ENCODE data around the gene PRKN. TPM values are rescaled to one million over a fixed set of nuclear protein-coding genes. Genes with fewer than 3 reads are reported as not detected.

The PRKN gene
- total and polyA plus RNA-seq, 2 experiments from 2014 or later = 11.7 to 28.1 TPM

DNA sequence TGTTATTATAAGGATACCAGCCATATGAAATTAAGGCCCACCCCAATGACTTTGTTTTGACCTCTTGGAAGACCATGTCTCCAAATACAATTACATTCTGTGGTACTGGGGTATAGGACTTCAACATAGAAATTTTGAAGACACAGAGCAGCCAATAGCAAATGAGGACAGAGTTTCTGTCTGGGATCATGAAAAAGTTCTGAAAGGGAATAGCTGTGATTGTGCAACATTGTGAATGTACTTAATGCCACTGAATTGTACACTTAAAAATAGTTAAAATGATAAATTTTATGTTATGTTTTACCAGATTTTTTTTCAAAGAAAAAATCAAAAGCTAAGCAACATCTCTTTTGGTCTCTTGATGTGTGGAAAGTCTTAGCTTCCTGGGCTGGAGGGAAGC lies 1426.7 kb downstream of the PRKN start:
- no peak overlapping the region for H3K4me3 ChIP-seq
- no peaks in the 10 kb centered on the region for H3K36me3 ChIP-seq
- peak in 1 of 2 donors; percentile 46 for DNase-seq (ENCODE audit: low read depth in 1 of 2, low spot score in 1 of 2)
- H3K9me3 ChIP-seq (ENCODE audit: low read depth) = no peaks in the 10 kb centered on the region
- TF ChIP-seq, protein P1, sequence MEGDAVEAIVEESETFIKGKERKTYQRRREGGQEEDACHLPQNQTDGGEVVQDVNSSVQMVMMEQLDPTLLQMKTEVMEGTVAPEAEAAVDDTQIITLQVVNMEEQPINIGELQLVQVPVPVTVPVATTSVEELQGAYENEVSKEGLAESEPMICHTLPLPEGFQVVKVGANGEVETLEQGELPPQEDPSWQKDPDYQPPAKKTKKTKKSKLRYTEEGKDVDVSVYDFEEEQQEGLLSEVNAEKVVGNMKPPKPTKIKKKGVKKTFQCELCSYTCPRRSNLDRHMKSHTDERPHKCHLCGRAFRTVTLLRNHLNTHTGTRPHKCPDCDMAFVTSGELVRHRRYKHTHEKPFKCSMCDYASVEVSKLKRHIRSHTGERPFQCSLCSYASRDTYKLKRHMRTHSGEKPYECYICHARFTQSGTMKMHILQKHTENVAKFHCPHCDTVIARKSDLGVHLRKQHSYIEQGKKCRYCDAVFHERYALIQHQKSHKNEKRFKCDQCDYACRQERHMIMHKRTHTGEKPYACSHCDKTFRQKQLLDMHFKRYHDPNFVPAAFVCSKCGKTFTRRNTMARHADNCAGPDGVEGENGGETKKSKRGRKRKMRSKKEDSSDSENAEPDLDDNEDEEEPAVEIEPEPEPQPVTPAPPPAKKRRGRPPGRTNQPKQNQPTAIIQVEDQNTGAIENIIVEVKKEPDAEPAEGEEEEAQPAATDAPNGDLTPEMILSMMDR (IDR thresholded peaks at IDR 0.05; ENCODE audit: low read depth, low read length) = no peak
- no peak overlapping the region for H3K27ac ChIP-seq
- no peaks in the 10 kb centered on the region for H3K4me1 ChIP-seq (ENCODE audit: low read depth)
- no peaks in the 10 kb centered on the region for H3K27me3 ChIP-seq

DNA sequence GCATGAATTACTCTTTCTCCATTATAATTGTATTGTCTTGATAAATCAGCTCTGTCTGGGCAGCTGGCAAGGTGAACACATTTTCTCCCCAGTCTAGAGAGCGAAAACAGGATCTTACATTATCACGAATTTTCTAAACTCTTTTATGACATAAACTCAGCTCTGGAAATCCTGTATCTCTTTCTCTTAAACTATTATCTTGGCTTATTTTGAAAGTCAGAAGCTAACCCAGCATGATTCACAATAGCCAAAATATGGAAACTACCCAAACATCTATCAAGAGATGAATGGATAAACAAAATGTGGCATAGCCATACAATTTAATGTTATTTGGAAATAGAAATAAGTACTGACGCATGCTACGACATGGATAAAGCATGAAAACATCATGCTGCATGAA lies 1427.8 kb downstream of the PRKN start:
- TF ChIP-seq, protein P1 (IDR thresholded peaks at IDR 0.05; ENCODE audit: low read depth, low read length) = no peak
- no peak overlapping the region for H3K27ac ChIP-seq
- H3K27me3 ChIP-seq = no peaks in the 10 kb centered on the region
- no peaks in the 10 kb centered on the region for H3K36me3 ChIP-seq
- H3K9me3 ChIP-seq (ENCODE audit: low read depth) = no peaks in the 10 kb centered on the region
- no peak overlapping the region for H3K4me3 ChIP-seq
- no peak for DNase-seq (ENCODE audit: low read depth in 1 of 2, low spot score in 1 of 2)
- no peaks in the 10 kb centered on the region for H3K4me1 ChIP-seq (ENCODE audit: low read depth)

Other genes starting within 250 kb of the PRKN start
- 0.83 and 0.99 TPM in 2 replicates for gene PACRG, start 208 bp upstream of the PRKN start, total RNA-seq
- gene PACRG, start 208 bp upstream of the PRKN start, polyA plus RNA-seq = 3.7 TPM in 2 replicates